NCI-H146 treated with DMSO at 0.1 percent for 48 hours (cell line): ENCODE results near the gene ERICH6B.

Source experiments
- DNase-seq: peaks from one replicate; lab custom pipeline; 2025; ENCODE audit not compliant: unreplicated experiment; lab: John Stamatoyannopoulos, UW

The ERICH6B gene

GRCh38 chr13:45508776-45509175 lies 106.8 kb downstream of the ERICH6B start:
- no peak for DNase-seq

- no peak for DNase-seq
Measured at GRCh38 chr13:45506811-45507210, 108.7 kb downstream of the ERICH6B start.

GRCh38 chr13:45503658-45504057 lies 111.9 kb downstream of the ERICH6B start:
- no peak for DNase-seq

- no peak for DNase-seq
Measured at GRCh38 chr13:45501175-45501526, 114.4 kb downstream of the ERICH6B start.

- DNase-seq = no peak
Measured at GRCh38 chr13:45500492-45501174, 114.9 kb downstream of the ERICH6B start.

- DNase-seq = no peak
Measured at GRCh38 chr13:45496942-45497341, 118.6 kb downstream of the ERICH6B start.

- DNase-seq = no peak
Measured at GRCh38 chr13:45492538-45492937, 123.0 kb downstream of the ERICH6B start.
